HepG2 (cell line): ENCODE results near the gene CATSPERD. TPM values are rescaled to one million over a fixed set of nuclear protein-coding genes. Genes with fewer than 3 reads are reported as not detected.

Source experiments
- ATAC-seq: fragments of 200-7000 bp; cut with Tn5 transposase; 3 replicates; pipeline ENCODE4 v1.9.1; 2020; ENCODE audit warnings: mild to moderate bottlenecking, moderate library complexity
- BruUV-seq: library from RNA; stranded (reverse); fragments of 400-500 nt; replicated peaks from 2 replicates; lab custom pipeline; 2021; lab: Mats Ljungman, UMichigan
- CTCF ChIA-PET: fragments of 300-600 bp; formaldehyde crosslinking; extraction: SDS; loops from one replicate; lab custom pipeline; 2021; ENCODE audit warnings: low total read pairs, inconsistent platforms, low intra/inter-chr PET ratio; lab: Yijun Ruan, JAX
- POLR2A ChIA-PET: fragments of 350-600 bp; sonication (Branson Sonifier 250); formaldehyde crosslinking; loops from one replicate; lab custom pipeline; 2020; ENCODE audit warnings: antibody characterized with exemption, inconsistent platforms; lab: Yijun Ruan, JAX
- DNase-seq: peaks from one replicate; pipeline ENCODE4 v3.0.0-alpha.2; 2015; ENCODE audit warnings: low spot score
- FAIRE-seq: peaks from 3 replicates; lab custom pipeline; 2011; peaks lifted over from hg19 to GRCh38; lab: Jason Lieb, UNC
- H2AFZ ChIP-seq: one replicate; pipeline ENCODE4 v1.6.1; 2011; ENCODE audit warnings: low read length, inconsistent platforms
- H3K27ac ChIP-seq: fragments of 300-600 bp; 3 replicates; pipeline ENCODE4 v1.8.0; 2011; ENCODE audit warnings: mixed run types, mild to moderate bottlenecking, mixed read lengths, low read length, inconsistent platforms; ENCODE audit not compliant: insufficient read depth; ENCODE audit errors: extremely low read length
- H3K27me3 ChIP-seq, 2 experiments: fragments of 200-600 bp in 1 of 2; 2 replicates in 1 of 2; 3 replicates in 1 of 2; pipeline versions ENCODE4 v1.6.0 to v1.8.0; 2011; ENCODE audit warnings: low read length in 2 of 2, mild to moderate bottlenecking in 2 of 2, moderate library complexity in 2 of 2, inconsistent platforms in 1 of 2; ENCODE audit not compliant: insufficient read depth in 2 of 2, control insufficient read depth in 1 of 2
- H3K36me3 ChIP-seq, 2 experiments: fragments of 200-600 bp in 1 of 2; replicated peaks in 1 of 2; 2 replicates in 1 of 2; 3 replicates in 1 of 2; pipeline versions ENCODE4 v1.5.1 to v1.8.0; 2011; ENCODE audit warnings: low read length in 2 of 2, inconsistent platforms in 1 of 2; ENCODE audit not compliant: insufficient read depth in 2 of 2, control insufficient read depth in 1 of 2
- H3K4me1 ChIP-seq: 2 replicates; pipeline ENCODE4 v1.5.1; 2012; ENCODE audit warnings: low read length, inconsistent platforms; ENCODE audit not compliant: insufficient read depth
- H3K4me2 ChIP-seq: 2 replicates; pipeline ENCODE4 v1.6.0; 2011; ENCODE audit warnings: low read depth, low read length, inconsistent platforms
- H3K4me3 ChIP-seq, 3 experiments: fragments of 200-600 bp in 1 of 3; sonication (generic), shearing (Covaris generic) in 1 of 3; replicated peaks in 1 of 3; 2 replicates each; pipeline ENCODE4 v1.5.1; 2011 to 2016; ENCODE audit warnings: low read length in 3 of 3, inconsistent platforms in 2 of 3, low read depth in 2 of 3, mild to moderate bottlenecking in 2 of 3, control low read depth in 1 of 3, mixed read lengths in 1 of 3; ENCODE audit not compliant: insufficient read depth in 1 of 3
- H3K79me2 ChIP-seq: one replicate; pipeline ENCODE4 v1.6.1; 2011; ENCODE audit warnings: low read length, inconsistent platforms; ENCODE audit not compliant: insufficient read depth
- H3K9ac ChIP-seq: 2 replicates; pipeline ENCODE4 v1.6.0; 2011; ENCODE audit warnings: mild to moderate bottlenecking, low read depth, low read length, inconsistent platforms; ENCODE audit not compliant: insufficient read depth
- H3K9me3 ChIP-seq: 2 replicates; pipeline ENCODE4 v1.5.1; 2012; ENCODE audit warnings: mild to moderate bottlenecking, low read length
- H4K20me1 ChIP-seq: 2 replicates; pipeline ENCODE4 v1.6.0; 2011; ENCODE audit warnings: inconsistent platforms, mild to moderate bottlenecking, low read length, moderate library complexity; ENCODE audit not compliant: insufficient read depth
- BHLHE40 ChIP-seq: IDR thresholded peaks from 2 replicates; pipeline ENCODE4 v1.6.1; 2011; ENCODE audit warnings: low read length, improper control_type of control experiment
- BORCS8-MEF2B ChIP-seq: sonication (generic); formaldehyde crosslinking; IDR thresholded peaks from 2 replicates; pipeline ENCODE4 v1.8.0; 2022; ENCODE audit warnings: mild to moderate bottlenecking, missing genetic modification reagents
- CENPT ChIP-seq: sonication (generic); formaldehyde crosslinking; IDR thresholded peaks from 2 replicates; pipeline ENCODE4 v1.8.0; 2022; ENCODE audit warnings: low read depth, mild to moderate bottlenecking, moderate library complexity, missing genetic modification reagents
- DR1 ChIP-seq: sonication (generic); formaldehyde crosslinking; IDR thresholded peaks from 2 replicates; pipeline ENCODE4 v1.8.0; 2021; ENCODE audit warnings: mild to moderate bottlenecking, missing genetic modification reagents, inconsistent platforms
- E2F1 ChIP-seq: sonication (generic); formaldehyde crosslinking; IDR thresholded peaks from 2 replicates; pipeline ENCODE4 v1.5.0; 2020; ENCODE audit warnings: missing genetic modification reagents
- HOXA5 ChIP-seq: sonication (generic); formaldehyde crosslinking; IDR thresholded peaks from 2 replicates; pipeline ENCODE4 v1.4.0; 2020; ENCODE audit warnings: missing genetic modification reagents
- MXI1 ChIP-seq: IDR thresholded peaks from 3 replicates; pipeline ENCODE4 v1.6.1; 2012; ENCODE audit warnings: low read depth, low read length, inconsistent platforms, borderline replicate concordance
- STAT5B ChIP-seq: sonication (generic); formaldehyde crosslinking; IDR thresholded peaks from 2 replicates; pipeline ENCODE4 v1.4.0; 2020; ENCODE audit warnings: missing genetic modification reagents
- TBX2 ChIP-seq: sonication (generic); formaldehyde crosslinking; IDR thresholded peaks from 2 replicates; pipeline ENCODE4 v1.5.0; 2020; ENCODE audit warnings: missing genetic modification reagents, mild to moderate bottlenecking, borderline replicate concordance
- THAP11 ChIP-seq: IDR thresholded peaks from 2 replicates; pipeline ENCODE4 v1.6.1; 2016; ENCODE audit warnings: missing biosample characterization, missing genetic modification reagents
- XRCC5 ChIP-seq: fragments of 200-400 bp; formaldehyde crosslinking; optimal IDR thresholded peaks from 2 replicates; pipeline ENCODE3; 2017; ENCODE audit warnings: mild to moderate bottlenecking, low read length
- ZBTB8A ChIP-seq: sonication (generic); formaldehyde crosslinking; IDR thresholded peaks from 2 replicates; pipeline ENCODE4 v1.4.0; 2020; ENCODE audit warnings: mild to moderate bottlenecking, low read depth, missing genetic modification reagents, borderline replicate concordance
- ZFAT ChIP-seq: sonication (generic); formaldehyde crosslinking; conservative IDR thresholded peaks from 2 replicates; pipeline ENCODE4 v1.8.1; 2023; ENCODE audit warnings: missing genetic modification reagents, inconsistent platforms
- ZFP90 ChIP-seq: sonication (generic); formaldehyde crosslinking; IDR thresholded peaks from 2 replicates; pipeline ENCODE4 v1.8.0; 2022; ENCODE audit warnings: missing genetic modification reagents, mild to moderate bottlenecking, inconsistent platforms, borderline replicate concordance
- ZNF235 ChIP-seq: sonication (generic); formaldehyde crosslinking; IDR thresholded peaks from 2 replicates; pipeline ENCODE4 v1.8.1; 2023; ENCODE audit warnings: mild to moderate bottlenecking, missing genetic modification reagents, borderline replicate concordance
- ZNF274 ChIP-seq: sonication (generic); formaldehyde crosslinking; IDR thresholded peaks from 2 replicates; pipeline ENCODE4 v1.5.1; 2020; ENCODE audit warnings: mild to moderate bottlenecking, missing genetic modification reagents
- ZNF547 ChIP-seq: sonication (generic); formaldehyde crosslinking; IDR thresholded peaks from 2 replicates; pipeline ENCODE4 v1.5.1; 2020; ENCODE audit warnings: mild to moderate bottlenecking, missing genetic modification reagents
- ZNF644 ChIP-seq: IDR thresholded peaks from 2 replicates; pipeline ENCODE4 v1.6.1; 2016; ENCODE audit warnings: low read depth
- ZNF772 ChIP-seq: sonication (generic); formaldehyde crosslinking; IDR thresholded peaks from 2 replicates; pipeline ENCODE4 v1.5.0; 2020; ENCODE audit warnings: mild to moderate bottlenecking, missing genetic modification reagents
- WGBS: methylation state at CpG from one replicate; pipeline ENCODE4 v1.1.6; 2017; ENCODE audit warnings: low lambda C conversion rate; 5-methylcytosine and 5-hydroxymethylcytosine counted together
- in situ Hi-C: cut with HindIII; loops from 2 replicates; pipeline ENCODE4 v1.10.0; 2017; ENCODE audit warnings: low pct_unique_long_range_greater_than_20kb; ENCODE audit not compliant: extremely low pct_ligation_motif_present
- intact Hi-C: fragments of 100-400 bp; cut with micrococcal nuclease; formaldehyde crosslinking; loops from one replicate; pipeline ENCODE4 v1.10.0; 2022; ENCODE audit not compliant: unreplicated experiment
- polyA plus RNA-seq, 8 experiments: library from polyadenylated mRNA; depleted of rRNA in 3 of 8; stranded (reverse) in 7 of 8; unstranded in 1 of 8; fragments of >200 nt; fragmentation: Illumina TruSeq in 4 of 8; extraction: Trizol in 4 of 8; gene quantifications; 2 replicates each; pipeline versions ENCODE4 v1.2.1 to v1.2.3, GENCODE V29; 2011 to 2016; ENCODE audit warnings: low read depth in 4 of 8, missing spikeins in 1 of 8, mixed read lengths in 1 of 8; ENCODE audit not compliant: insufficient read depth in 1 of 8
- total RNA-seq, 5 experiments: library from RNA; depleted of rRNA; stranded (reverse); fragments of >200 nt; fragmentation: Illumina TruSeq; extraction: Trizol; gene quantifications; 2 replicates each; pipeline ENCODE4 v1.2.3, GENCODE V29; 2016; ENCODE audit warnings: low read depth in 1 of 5
- TF ChIP-seq, protein P1 (sequence below): sonication (generic); formaldehyde crosslinking; conservative IDR thresholded peaks from 2 replicates; pipeline ENCODE4 v1.4.0; 2020; ENCODE audit warnings: missing genetic modification reagents
- TF ChIP-seq, protein P2 (sequence below): sonication (generic); formaldehyde crosslinking; IDR thresholded peaks from 2 replicates; pipeline ENCODE4 v1.5.0; 2020; ENCODE audit warnings: mild to moderate bottlenecking, missing genetic modification reagents

CATSPERD gene
- total and polyA plus RNA-seq, 2 of the 13 experiments (the other 11 are each of a cell fraction or from before 2014, with no cell fraction given): 0.04 TPM; not detected in 1

DNA sequence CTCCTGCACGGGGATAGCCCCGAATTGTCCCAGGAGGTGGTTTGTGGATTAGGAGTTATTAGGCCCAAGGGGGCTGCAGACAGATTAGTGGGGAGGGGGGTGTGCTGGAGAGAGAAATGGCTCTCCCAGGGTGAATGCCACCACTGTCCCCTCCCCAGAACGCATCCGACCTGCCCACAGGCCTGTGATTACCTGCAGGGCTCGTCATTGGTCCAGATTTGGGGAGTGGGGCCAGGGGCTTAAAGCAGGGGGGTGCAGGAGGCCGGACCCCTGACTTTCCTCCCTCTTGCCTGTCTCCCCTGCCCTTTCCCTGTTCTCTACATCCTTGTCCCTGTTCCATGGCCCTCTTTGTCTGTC is 85.7 kb downstream of the CATSPERD start (continued):
- TF ChIP-seq ZNF772 (peak; percentile 5; the same call in 1 of the 2 replicates), TBX2 (CRISPR knock-in tag) (0 out of 2 replicates have a peak, but pooled peaks have one; percentile 12), CENPT (CRISPR knock-in tag) (0 out of 2 replicates have a peak, but pooled peaks have one; percentile 30), THAP11 (CRISPR knock-in tag) (no peak), DR1 (CRISPR knock-in tag) (0 out of 2 replicates have a peak, but pooled peaks have one; percentile 10), XRCC5 (no peak), BORCS8-MEF2B (CRISPR knock-in tag) (no peak), HOXA5 (CRISPR knock-in tag) (no peak)
- TF ChIP-seq, protein P1, sequence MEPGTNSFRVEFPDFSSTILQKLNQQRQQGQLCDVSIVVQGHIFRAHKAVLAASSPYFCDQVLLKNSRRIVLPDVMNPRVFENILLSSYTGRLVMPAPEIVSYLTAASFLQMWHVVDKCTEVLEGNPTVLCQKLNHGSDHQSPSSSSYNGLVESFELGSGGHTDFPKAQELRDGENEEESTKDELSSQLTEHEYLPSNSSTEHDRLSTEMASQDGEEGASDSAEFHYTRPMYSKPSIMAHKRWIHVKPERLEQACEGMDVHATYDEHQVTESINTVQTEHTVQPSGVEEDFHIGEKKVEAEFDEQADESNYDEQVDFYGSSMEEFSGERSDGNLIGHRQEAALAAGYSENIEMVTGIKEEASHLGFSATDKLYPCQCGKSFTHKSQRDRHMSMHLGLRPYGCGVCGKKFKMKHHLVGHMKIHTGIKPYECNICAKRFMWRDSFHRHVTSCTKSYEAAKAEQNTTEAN (CRISPR knock-in tag): no peak

GRCh38 chr19:5806905-5807304 is 86.5 kb downstream of the CATSPERD start:
- ATAC-seq (no peak), DNase-seq (no peak), FAIRE-seq (no peak)
- H3K9ac ChIP-seq: no peak overlapping the region
- WGBS: 98% methylated on average over 5 of the region's 5 CpGs
- no peak overlapping the region for H3K27ac ChIP-seq
- ChIA-PET POLR2A (interaction anchor here (0.9 to 1.1 kb wide), 2 partner anchors 21 to 98 kb away, joined by 4 read pairs; partner anchors contain the start of gene VMAC), CTCF (interaction anchor here (3.9 to 4.6 kb wide), 2 partner anchors 16 to 85 kb away, joined by 30 to 71 read pairs; no protein-coding TSS in a partner anchor)
- intact Hi-C loops (loop anchor here (10.0 kb wide), 1 partner anchor 218 kb away; no protein-coding TSS in a partner anchor), in situ Hi-C loops (loop anchor here (5.0 kb wide), 1 partner anchor 85 kb away; no protein-coding TSS in a partner anchor)
- H4K20me1 ChIP-seq: no peaks in the 10 kb centered on the region
- H3K9me3 ChIP-seq: no peaks in the 10 kb centered on the region
- BruUV-seq: no TSS peak
- no peak overlapping the region for H2AFZ ChIP-seq
- no peak overlapping the region for H3K4me3 ChIP-seq
- no peaks in the 10 kb centered on the region for H3K36me3 ChIP-seq
- peaks cover 43% of the 10 kb centered on the region for H3K4me1 ChIP-seq
- H3K79me2 ChIP-seq: no peaks in the 10 kb centered on the region
- no peak overlapping the region for H3K4me2 ChIP-seq
- H3K27me3 ChIP-seq: no peaks in the 10 kb centered on the region
- TF ChIP-seq ZNF235 (CRISPR knock-in tag): no peak
- TF ChIP-seq STAT5B (CRISPR knock-in tag): no peak
- no peak for TF ChIP-seq MXI1
- TF ChIP-seq ZBTB8A (CRISPR knock-in tag): no peak
- TF ChIP-seq ZNF274 (CRISPR knock-in tag): no peak
- no peak for TF ChIP-seq ZFAT (CRISPR knock-in tag)
- TF ChIP-seq ZNF644: no peak
- TF ChIP-seq ZNF547 (CRISPR knock-in tag): no peak
- TF ChIP-seq BHLHE40: no peak
- no peak for TF ChIP-seq ZFP90 (CRISPR knock-in tag)
- no peak for TF ChIP-seq E2F1 (CRISPR knock-in tag)
- TF ChIP-seq, protein P2, sequence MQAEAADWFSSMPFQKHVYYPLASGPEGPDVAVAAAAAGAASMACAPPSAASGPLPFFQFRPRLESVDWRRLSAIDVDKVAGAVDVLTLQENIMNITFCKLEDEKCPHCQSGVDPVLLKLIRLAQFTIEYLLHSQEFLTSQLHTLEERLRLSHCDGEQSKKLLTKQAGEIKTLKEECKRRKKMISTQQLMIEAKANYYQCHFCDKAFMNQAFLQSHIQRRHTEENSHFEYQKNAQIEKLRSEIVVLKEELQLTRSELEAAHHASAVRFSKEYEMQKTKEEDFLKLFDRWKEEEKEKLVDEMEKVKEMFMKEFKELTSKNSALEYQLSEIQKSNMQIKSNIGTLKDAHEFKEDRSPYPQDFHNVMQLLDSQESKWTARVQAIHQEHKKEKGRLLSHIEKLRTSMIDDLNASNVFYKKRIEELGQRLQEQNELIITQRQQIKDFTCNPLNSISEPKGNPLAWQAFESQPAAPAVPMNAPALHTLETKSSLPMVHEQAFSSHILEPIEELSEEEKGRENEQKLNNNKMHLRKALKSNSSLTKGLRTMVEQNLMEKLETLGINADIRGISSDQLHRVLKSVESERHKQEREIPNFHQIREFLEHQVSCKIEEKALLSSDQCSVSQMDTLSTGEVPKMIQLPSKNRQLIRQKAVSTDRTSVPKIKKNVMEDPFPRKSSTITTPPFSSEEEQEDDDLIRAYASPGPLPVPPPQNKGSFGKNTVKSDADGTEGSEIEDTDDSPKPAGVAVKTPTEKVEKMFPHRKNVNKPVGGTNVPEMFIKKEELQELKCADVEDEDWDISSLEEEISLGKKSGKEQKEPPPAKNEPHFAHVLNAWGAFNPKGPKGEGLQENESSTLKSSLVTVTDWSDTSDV (CRISPR knock-in tag): no peak
